HepG2 (cell line): ENCODE measurements around the gene FZD4. TPM values are rescaled to one million over a fixed set of nuclear protein-coding genes. Genes with fewer than 3 reads are reported as not detected.

Source experiments
- ARHGAP35 ChIP-seq: sonication (generic); formaldehyde crosslinking; IDR thresholded peaks from 2 replicates; pipeline ENCODE4 v1.9.0; 2022; ENCODE audit warnings: mild to moderate bottlenecking, inconsistent platforms, moderate library complexity, missing genetic modification reagents, borderline replicate concordance
- ATRX ChIP-seq: sonication (generic); formaldehyde crosslinking; IDR thresholded peaks from 2 replicates; pipeline ENCODE4 v1.4.0; 2020; ENCODE audit warnings: missing genetic modification reagents, borderline replicate concordance
- CEBPZ ChIP-seq: IDR thresholded peaks from 2 replicates; pipeline ENCODE4 v1.6.1; 2012; ENCODE audit warnings: low read length, improper control_type of control experiment
- DDIT3 ChIP-seq: sonication (generic); formaldehyde crosslinking; IDR thresholded peaks from 2 replicates; pipeline ENCODE4 v1.4.0; 2020; ENCODE audit warnings: mild to moderate bottlenecking, missing genetic modification reagents
- GABPA ChIP-seq, 2 experiments: IDR thresholded peaks; 2 replicates each; pipeline ENCODE4 v1.6.1; 2011 to 2016; ENCODE audit warnings: low read depth in 2 of 2, low read length in 1 of 2, missing biosample characterization in 1 of 2, missing genetic modification characterization in 1 of 2
- KMT2B ChIP-seq: IDR thresholded peaks from 2 replicates; pipeline ENCODE4 v1.6.1; 2016; ENCODE audit warnings: missing genetic modification reagents, missing compliant biosample characterization
- MXD1 ChIP-seq: sonication (generic); formaldehyde crosslinking; IDR thresholded peaks from 2 replicates; pipeline ENCODE4 v1.4.0; 2020; ENCODE audit warnings: mild to moderate bottlenecking, missing genetic modification reagents
- NAIF1 ChIP-seq: sonication (generic); formaldehyde crosslinking; IDR thresholded peaks from 2 replicates; pipeline ENCODE4 v1.5.0; 2020; ENCODE audit warnings: mild to moderate bottlenecking, missing genetic modification reagents, borderline replicate concordance
- RBFOX2 ChIP-seq: fragments of 200-400 bp; formaldehyde crosslinking; IDR thresholded peaks from 2 replicates; pipeline ENCODE4 v1.6.1; 2017; ENCODE audit warnings: low read depth, mild to moderate bottlenecking, low read length
- SATB2 ChIP-seq: sonication (generic); formaldehyde crosslinking; IDR thresholded peaks from 2 replicates; pipeline ENCODE4 v1.5.0; 2020; ENCODE audit warnings: missing genetic modification reagents
- SMARCE1 ChIP-seq: fragments of 450-650 bp; IDR thresholded peaks from 2 replicates; pipeline ENCODE4 v1.6.1; 2017; ENCODE audit warnings: borderline replicate concordance
- SOX13 ChIP-seq, 3 experiments: fragments of 450-650 bp in 1 of 3; sonication (generic) in 1 of 3; formaldehyde crosslinking in 1 of 3; IDR thresholded peaks in 2 of 3; conservative IDR thresholded peaks in 1 of 3; 2 replicates each; pipeline versions ENCODE4 v1.5.0 to v1.6.1; 2016 to 2020; ENCODE audit warnings: antibody characterized with exemption in 1 of 3, mild to moderate bottlenecking in 1 of 3, missing compliant biosample characterization in 1 of 3, missing genetic modification reagents in 1 of 3, moderate library complexity in 1 of 3
- TAF15 ChIP-seq: fragments of 200-400 bp; formaldehyde crosslinking; IDR thresholded peaks from one replicate; pipeline ENCODE4 v1.6.1; 2018; ENCODE audit warnings: mild to moderate bottlenecking, low read depth, low read length; ENCODE audit not compliant: poor library complexity, severe bottlenecking
- TCF12 ChIP-seq, 2 experiments: fragments of 450-650 bp in 1 of 2; sonication (generic) in 1 of 2; formaldehyde crosslinking in 1 of 2; IDR thresholded peaks; 2 replicates each; pipeline versions ENCODE4 v1.6.1 to v1.8.0; 2017 to 2022; ENCODE audit warnings: antibody characterized with exemption in 1 of 2, mild to moderate bottlenecking in 1 of 2, missing genetic modification reagents in 1 of 2, moderate library complexity in 1 of 2
- ZBTB21 ChIP-seq: sonication (generic); formaldehyde crosslinking; IDR thresholded peaks from 2 replicates; pipeline ENCODE4 v1.4.0; 2020; ENCODE audit warnings: missing genetic modification reagents
- ZNF121 ChIP-seq: sonication (generic); formaldehyde crosslinking; IDR thresholded peaks from 2 replicates; pipeline ENCODE4 v1.5.0; 2020; ENCODE audit warnings: mild to moderate bottlenecking, missing genetic modification reagents
- ZNF17 ChIP-seq: sonication (generic); formaldehyde crosslinking; IDR thresholded peaks from 2 replicates; pipeline ENCODE4 v1.5.0; 2020; ENCODE audit warnings: mild to moderate bottlenecking, missing genetic modification reagents
- ZNF317 ChIP-seq: sonication (generic); formaldehyde crosslinking; IDR thresholded peaks from 2 replicates; pipeline ENCODE4 v1.5.0; 2020; ENCODE audit warnings: mild to moderate bottlenecking, missing genetic modification reagents
- ZNF451 ChIP-seq: sonication (generic); formaldehyde crosslinking; IDR thresholded peaks from 2 replicates; pipeline ENCODE4 v1.5.0; 2020; ENCODE audit warnings: mild to moderate bottlenecking, missing genetic modification reagents
- ZNF563 ChIP-seq: sonication (generic); formaldehyde crosslinking; IDR thresholded peaks from 2 replicates; pipeline ENCODE4 v1.8.0; 2022; ENCODE audit warnings: mild to moderate bottlenecking, moderate library complexity, missing genetic modification reagents
- ZNF709 ChIP-seq: sonication (generic); formaldehyde crosslinking; IDR thresholded peaks from 2 replicates; pipeline ENCODE4 v1.5.0; 2020; ENCODE audit warnings: mild to moderate bottlenecking, missing genetic modification reagents
- ZNF83 ChIP-seq: sonication (generic); formaldehyde crosslinking; IDR thresholded peaks from 2 replicates; pipeline ENCODE4 v1.4.0; 2020; ENCODE audit warnings: missing genetic modification reagents, mild to moderate bottlenecking, borderline replicate concordance
- polyA plus RNA-seq, 8 experiments: library from polyadenylated mRNA; depleted of rRNA in 3 of 8; stranded (reverse) in 7 of 8; unstranded in 1 of 8; fragments of >200 nt; fragmentation: Illumina TruSeq in 4 of 8; extraction: Trizol in 4 of 8; gene quantifications; 2 replicates each; pipeline versions ENCODE4 v1.2.1 to v1.2.3, GENCODE V29; 2011 to 2016; ENCODE audit warnings: low read depth in 4 of 8, missing spikeins in 1 of 8, mixed read lengths in 1 of 8; ENCODE audit not compliant: insufficient read depth in 1 of 8
- total RNA-seq, 5 experiments: library from RNA; depleted of rRNA; stranded (reverse); fragments of >200 nt; fragmentation: Illumina TruSeq; extraction: Trizol; gene quantifications; 2 replicates each; pipeline ENCODE4 v1.2.3, GENCODE V29; 2016; ENCODE audit warnings: low read depth in 1 of 5
- TF ChIP-seq, protein P1 (sequence below): sonication (generic); formaldehyde crosslinking; conservative IDR thresholded peaks from 2 replicates; pipeline ENCODE4 v1.8.0; 2022; ENCODE audit warnings: missing genetic modification reagents

Gene FZD4
- total and polyA plus RNA-seq, 2 of the 13 experiments (the other 11 are each of a cell fraction or from before 2014, with no cell fraction given): 46.5 to 70.4 TPM

- TF ChIP-seq ZNF563 (CRISPR knock-in tag) (no peak), DDIT3 (CRISPR knock-in tag) (no peak), TCF12 (IDR thresholded peaks at IDR 0.05) (no peak), TCF12 (CRISPR knock-in tag; IDR thresholded peaks at IDR 0.05) (no peak), CEBPZ (no peak), ZNF17 (CRISPR knock-in tag) (no peak), SMARCE1 (no peak), RBFOX2 (no peak), KMT2B (no peak; the same call in 1 of the 2 replicates), SOX13 (IDR thresholded peaks at IDR 0.05) (no peak), SOX13 (CRISPR knock-in tag; conservative IDR thresholded peaks at IDR 0.05 in 1 of 2, IDR thresholded peaks at IDR 0.05 in 1 of 2) (no peak), ZBTB21 (CRISPR knock-in tag) (no peak), ZNF83 (CRISPR knock-in tag) (no peak), GABPA (IDR thresholded peaks at IDR 0.05; ENCODE audit: low read depth, low read length) (no peak), GABPA (CRISPR knock-in tag; IDR thresholded peaks at IDR 0.05; ENCODE audit: low read depth) (no peak), ZNF709 (CRISPR knock-in tag) (no peak), MXD1 (CRISPR knock-in tag) (no peak), NAIF1 (CRISPR knock-in tag) (no peak), TAF15 (peak; percentile 40), ZNF317 (CRISPR knock-in tag) (no peak), SATB2 (CRISPR knock-in tag) (0 out of 2 replicates have a peak, but pooled peaks have one; percentile 34), ZNF451 (no peak), ARHGAP35 (no peak), ZNF121 (no peak), ATRX (CRISPR knock-in tag) (no peak)
- TF ChIP-seq, protein P1, sequence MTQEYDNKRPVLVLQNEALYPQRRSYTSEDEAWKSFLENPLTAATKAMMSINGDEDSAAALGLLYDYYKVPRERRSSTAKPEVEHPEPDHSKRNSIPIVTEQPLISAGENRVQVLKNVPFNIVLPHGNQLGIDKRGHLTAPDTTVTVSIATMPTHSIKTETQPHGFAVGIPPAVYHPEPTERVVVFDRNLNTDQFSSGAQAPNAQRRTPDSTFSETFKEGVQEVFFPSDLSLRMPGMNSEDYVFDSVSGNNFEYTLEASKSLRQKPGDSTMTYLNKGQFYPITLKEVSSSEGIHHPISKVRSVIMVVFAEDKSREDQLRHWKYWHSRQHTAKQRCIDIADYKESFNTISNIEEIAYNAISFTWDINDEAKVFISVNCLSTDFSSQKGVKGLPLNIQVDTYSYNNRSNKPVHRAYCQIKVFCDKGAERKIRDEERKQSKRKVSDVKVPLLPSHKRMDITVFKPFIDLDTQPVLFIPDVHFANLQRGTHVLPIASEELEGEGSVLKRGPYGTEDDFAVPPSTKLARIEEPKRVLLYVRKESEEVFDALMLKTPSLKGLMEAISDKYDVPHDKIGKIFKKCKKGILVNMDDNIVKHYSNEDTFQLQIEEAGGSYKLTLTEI: no peak
These were observed 705 bp downstream of the FZD4 start (continued) for GRCh38 chr11:86954269-86955110.
